ENCODE measurements around the gene SLC2A9.

Gene SLC2A9

DNA sequence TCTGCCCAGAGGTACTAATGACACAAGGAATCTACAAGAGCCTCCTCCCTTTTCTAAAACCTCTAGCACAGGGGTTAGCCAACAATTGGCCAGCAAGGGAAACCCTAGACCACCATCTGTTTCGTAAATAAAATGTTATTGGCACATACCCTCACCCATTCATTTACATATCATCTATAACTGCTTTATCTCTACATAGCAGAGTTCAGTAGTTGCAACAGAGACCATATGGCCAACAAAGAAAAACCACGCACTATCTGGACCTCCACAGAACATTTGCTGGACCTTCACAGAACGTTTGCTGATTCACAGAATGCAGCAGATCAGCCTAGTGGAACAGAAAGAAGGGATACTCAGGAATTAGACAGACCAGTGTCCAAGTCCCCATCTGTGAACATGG, 9.4 kb downstream of the SLC2A9 start:
- Histone ChIP-seq H3K9me3 (ENCODE audit: insufficient read depth, low read depth, low read length) (no peaks in the 10 kb centered on the region), H3K4me3 (ENCODE audit: low read length, poor library complexity, severe bottlenecking) (no peak overlapping the region), H3K4me2 (ENCODE audit: low read depth, low read length, poor library complexity, severe bottlenecking) (no peak overlapping the region), H3K9ac (ENCODE audit: low read depth, low read length, poor library complexity, severe bottlenecking) (no peak overlapping the region), H3K79me2 (ENCODE audit: insufficient read depth, low read length) (no peaks in the 10 kb centered on the region), H2AFZ (ENCODE audit: low read length) (no peak overlapping the region), H3K36me3 (ENCODE audit: insufficient read depth, low read length) (no peaks in the 10 kb centered on the region), H3K27me3 (ENCODE audit: insufficient read depth, low read length, poor library complexity, severe bottlenecking) (no peaks in the 10 kb centered on the region), H3F3A (ENCODE audit: low read depth) (no peaks in the 10 kb centered on the region), H3K4me1 (ENCODE audit: insufficient read depth, low read length, poor library complexity, severe bottlenecking) (no peaks in the 10 kb centered on the region), H4K20me1 (ENCODE audit: insufficient read depth, low read length, poor library complexity, severe bottlenecking) (no peaks in the 10 kb centered on the region), H3K9me2 (replicated peaks; ENCODE audit: low read depth, low read length) (no peaks in the 10 kb centered on the region)
- TF ChIP-seq, protein P1, sequence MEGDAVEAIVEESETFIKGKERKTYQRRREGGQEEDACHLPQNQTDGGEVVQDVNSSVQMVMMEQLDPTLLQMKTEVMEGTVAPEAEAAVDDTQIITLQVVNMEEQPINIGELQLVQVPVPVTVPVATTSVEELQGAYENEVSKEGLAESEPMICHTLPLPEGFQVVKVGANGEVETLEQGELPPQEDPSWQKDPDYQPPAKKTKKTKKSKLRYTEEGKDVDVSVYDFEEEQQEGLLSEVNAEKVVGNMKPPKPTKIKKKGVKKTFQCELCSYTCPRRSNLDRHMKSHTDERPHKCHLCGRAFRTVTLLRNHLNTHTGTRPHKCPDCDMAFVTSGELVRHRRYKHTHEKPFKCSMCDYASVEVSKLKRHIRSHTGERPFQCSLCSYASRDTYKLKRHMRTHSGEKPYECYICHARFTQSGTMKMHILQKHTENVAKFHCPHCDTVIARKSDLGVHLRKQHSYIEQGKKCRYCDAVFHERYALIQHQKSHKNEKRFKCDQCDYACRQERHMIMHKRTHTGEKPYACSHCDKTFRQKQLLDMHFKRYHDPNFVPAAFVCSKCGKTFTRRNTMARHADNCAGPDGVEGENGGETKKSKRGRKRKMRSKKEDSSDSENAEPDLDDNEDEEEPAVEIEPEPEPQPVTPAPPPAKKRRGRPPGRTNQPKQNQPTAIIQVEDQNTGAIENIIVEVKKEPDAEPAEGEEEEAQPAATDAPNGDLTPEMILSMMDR (conservative IDR thresholded peaks at IDR 0.05; ENCODE audit: low read length), result no peak
- no peak for TF ChIP-seq EZH2phosphoT487 (IDR thresholded peaks at IDR 0.05; ENCODE audit: borderline replicate concordance)

DNA sequence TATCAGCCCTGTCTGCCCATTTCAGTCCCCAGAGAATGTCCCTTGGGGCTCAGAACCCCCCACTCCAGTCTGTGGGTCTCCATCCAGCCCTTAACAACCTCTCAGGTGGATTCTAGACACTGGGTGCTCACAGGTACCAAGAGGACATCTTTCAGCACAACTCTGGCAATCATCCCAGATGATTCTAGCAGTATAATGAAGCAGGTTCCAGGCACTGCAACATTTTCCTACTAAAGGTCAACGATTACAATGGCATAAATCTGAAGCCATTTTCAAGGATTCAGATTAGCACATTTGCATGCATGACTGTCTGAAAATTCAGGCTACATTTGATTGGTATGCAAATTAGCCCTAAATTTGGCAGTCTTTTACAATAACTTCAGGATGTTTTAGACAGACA, 10.0 kb downstream of the SLC2A9 start:
- Histone ChIP-seq H3F3A (ENCODE audit: low read depth) (no peaks in the 10 kb centered on the region), H3K27me3 (ENCODE audit: insufficient read depth, low read length, poor library complexity, severe bottlenecking) (no peaks in the 10 kb centered on the region), H3K4me3 (ENCODE audit: low read length, poor library complexity, severe bottlenecking) (no peak overlapping the region), H3K79me2 (ENCODE audit: insufficient read depth, low read length) (no peaks in the 10 kb centered on the region), H3K9me3 (ENCODE audit: insufficient read depth, low read depth, low read length) (no peaks in the 10 kb centered on the region), H3K4me1 (ENCODE audit: insufficient read depth, low read length, poor library complexity, severe bottlenecking) (no peaks in the 10 kb centered on the region), H3K36me3 (ENCODE audit: insufficient read depth, low read length) (no peaks in the 10 kb centered on the region), H4K20me1 (ENCODE audit: insufficient read depth, low read length, poor library complexity, severe bottlenecking) (no peaks in the 10 kb centered on the region), H3K9me2 (replicated peaks; ENCODE audit: low read depth, low read length) (no peaks in the 10 kb centered on the region), H3K4me2 (ENCODE audit: low read depth, low read length, poor library complexity, severe bottlenecking) (no peak overlapping the region), H2AFZ (ENCODE audit: low read length) (no peak overlapping the region), H3K9ac (ENCODE audit: low read depth, low read length, poor library complexity, severe bottlenecking) (no peak overlapping the region)
- TF ChIP-seq EZH2phosphoT487 (IDR thresholded peaks at IDR 0.05; ENCODE audit: borderline replicate concordance), result no peak
- TF ChIP-seq, protein P1 (conservative IDR thresholded peaks at IDR 0.05; ENCODE audit: low read length), result no peak

- Histone ChIP-seq H3F3A (ENCODE audit: low read depth) (no peaks in the 10 kb centered on the region), H3K79me2 (ENCODE audit: insufficient read depth, low read length) (no peaks in the 10 kb centered on the region)
- no peak for TF ChIP-seq EZH2phosphoT487 (IDR thresholded peaks at IDR 0.05; ENCODE audit: borderline replicate concordance)
- TF ChIP-seq, protein P1 (conservative IDR thresholded peaks at IDR 0.05; ENCODE audit: low read length), result no peak
Observed at GRCh38 chr4:10009861-10010500, 11.3 kb downstream of the SLC2A9 start.

More at GRCh38 chr4:10009861-10010500, 11.3 kb downstream of the SLC2A9 start:
- no peak overlapping the region for H3K9ac ChIP-seq (ENCODE audit: low read depth, low read length, poor library complexity, severe bottlenecking)
- H3K9me2 ChIP-seq (replicated peaks; ENCODE audit: low read depth, low read length), result no peaks in the 10 kb centered on the region
- no peaks in the 10 kb centered on the region for H3K9me3 ChIP-seq (ENCODE audit: insufficient read depth, low read depth, low read length)
- H4K20me1 ChIP-seq (ENCODE audit: insufficient read depth, low read length, poor library complexity, severe bottlenecking), result no peaks in the 10 kb centered on the region
- H3K4me2 ChIP-seq (ENCODE audit: low read depth, low read length, poor library complexity, severe bottlenecking), result no peak overlapping the region
- H2AFZ ChIP-seq (ENCODE audit: low read length), result no peak overlapping the region
- H3K36me3 ChIP-seq (ENCODE audit: insufficient read depth, low read length), result no peaks in the 10 kb centered on the region
- no peaks in the 10 kb centered on the region for H3K27me3 ChIP-seq (ENCODE audit: insufficient read depth, low read length, poor library complexity, severe bottlenecking)
- no peak overlapping the region for H3K4me3 ChIP-seq (ENCODE audit: low read length, poor library complexity, severe bottlenecking)
- no peaks in the 10 kb centered on the region for H3K4me1 ChIP-seq (ENCODE audit: insufficient read depth, low read length, poor library complexity, severe bottlenecking)

All from Loucy (cell line).